Vagina (tissue), 2 donors: ENCODE data around the gene KDELR1. TPM values are rescaled to one million over a fixed set of nuclear protein-coding genes. Genes with fewer than 3 reads are reported as not detected.

ENCODE experiments used
- DNase-seq, 2 donors: peaks; one replicate each; pipeline ENCODE4 v3.0.0-alpha.2; 2017; ENCODE audit errors: extremely low spot score in 2 of 2
- H3K27ac ChIP-seq: fragments of 200-600 bp; sonication (generic); one replicate; pipeline ENCODE4 v1.5.1; 2019
- H3K27me3 ChIP-seq: fragments of 200-600 bp; sonication (generic); one replicate; pipeline ENCODE4 v1.5.1; 2019
- H3K36me3 ChIP-seq, 2 donors: fragments of 200-600 bp; sonication (generic); one replicate each; pipeline ENCODE4 v1.5.1; 2017 to 2019
- H3K4me1 ChIP-seq: fragments of 200-600 bp; sonication (generic); one replicate; pipeline ENCODE4 v1.5.1; 2019
- H3K4me3 ChIP-seq, 2 donors: fragments of 200-600 bp; sonication (generic); 1 replicate in 1 of 2; 2 replicates in 1 of 2; pipeline ENCODE4 v1.5.1; 2016 to 2019
- H3K9me3 ChIP-seq: fragments of 200-600 bp; sonication (generic); one replicate; pipeline ENCODE4 v1.5.1; 2019
- POLR2A ChIP-seq, 2 donors: fragments of 450-650 bp; IDR thresholded peaks; one replicate each; pipeline ENCODE4 v1.6.1; 2017; ENCODE audit warnings: antibody characterized with exemption in 2 of 2, mild to moderate bottlenecking in 2 of 2, moderate library complexity in 2 of 2
- POLR2AphosphoS5 ChIP-seq, 2 donors: sonication (generic); formaldehyde crosslinking; IDR thresholded peaks; one replicate each; pipeline ENCODE4 v1.9.0; 2017; ENCODE audit warnings: antibody characterized with exemption in 2 of 2, mild to moderate bottlenecking in 2 of 2, low read depth in 1 of 2; ENCODE audit not compliant: insufficient read depth in 1 of 2
- intact Hi-C: fragments of 100-400 bp; cut with DNase I; formaldehyde crosslinking; loops from one replicate; pipeline ENCODE4 v1.15.1; 2023
- total RNA-seq: library from RNA; depleted of rRNA; stranded (reverse); fragments of >200 nt; gene quantifications from one replicate; pipeline ENCODE4 v1.2.3, GENCODE V29; 2016
- TF ChIP-seq, protein P1 (sequence below), 3 experiments: fragments of 450-650 bp in 2 of 3; fragments of 200-600 bp in 1 of 3; sonication (generic) in 1 of 3; IDR thresholded peaks; one replicate each; pipeline ENCODE4 v1.5.1; 2017 to 2019; ENCODE audit warnings: antibody characterized with exemption in 3 of 3, mild to moderate bottlenecking in 2 of 3, moderate library complexity in 2 of 3

Gene KDELR1
- total RNA-seq, 1 donor from 2014 or later: 90.8 TPM

DNA sequence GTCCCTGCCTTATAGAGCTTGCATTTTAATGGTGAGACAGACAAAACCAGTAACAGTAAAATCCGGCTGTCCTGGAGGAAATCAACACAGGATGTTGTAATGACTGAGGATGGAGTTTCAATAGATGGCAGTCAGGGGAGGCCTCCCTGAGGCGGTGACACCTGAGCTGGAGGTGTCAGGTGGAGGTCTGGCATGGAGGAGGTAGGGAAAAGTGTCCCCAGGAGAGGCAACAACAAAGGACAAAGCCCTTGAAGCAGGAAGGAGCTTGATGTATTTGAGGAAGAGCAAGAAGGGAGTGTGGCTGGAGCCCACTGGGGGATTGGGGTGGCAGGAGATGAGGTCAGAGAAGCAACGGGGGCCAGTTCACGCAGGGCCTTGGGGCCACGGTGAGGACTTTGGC lies 9.9 kb upstream of the KDELR1 start:
- DNase-seq: no peak
- no peak overlapping the region for H3K27ac ChIP-seq
- peaks cover 10% of the 10 kb centered on the region for H3K27me3 ChIP-seq
- intact Hi-C loops: no loop called here
- no peak overlapping the region for H3K4me3 ChIP-seq
- H3K36me3 ChIP-seq: no peaks in the 10 kb centered on the region
- H3K4me1 ChIP-seq: peaks cover 8% of the 10 kb centered on the region
- TF ChIP-seq, protein P1, sequence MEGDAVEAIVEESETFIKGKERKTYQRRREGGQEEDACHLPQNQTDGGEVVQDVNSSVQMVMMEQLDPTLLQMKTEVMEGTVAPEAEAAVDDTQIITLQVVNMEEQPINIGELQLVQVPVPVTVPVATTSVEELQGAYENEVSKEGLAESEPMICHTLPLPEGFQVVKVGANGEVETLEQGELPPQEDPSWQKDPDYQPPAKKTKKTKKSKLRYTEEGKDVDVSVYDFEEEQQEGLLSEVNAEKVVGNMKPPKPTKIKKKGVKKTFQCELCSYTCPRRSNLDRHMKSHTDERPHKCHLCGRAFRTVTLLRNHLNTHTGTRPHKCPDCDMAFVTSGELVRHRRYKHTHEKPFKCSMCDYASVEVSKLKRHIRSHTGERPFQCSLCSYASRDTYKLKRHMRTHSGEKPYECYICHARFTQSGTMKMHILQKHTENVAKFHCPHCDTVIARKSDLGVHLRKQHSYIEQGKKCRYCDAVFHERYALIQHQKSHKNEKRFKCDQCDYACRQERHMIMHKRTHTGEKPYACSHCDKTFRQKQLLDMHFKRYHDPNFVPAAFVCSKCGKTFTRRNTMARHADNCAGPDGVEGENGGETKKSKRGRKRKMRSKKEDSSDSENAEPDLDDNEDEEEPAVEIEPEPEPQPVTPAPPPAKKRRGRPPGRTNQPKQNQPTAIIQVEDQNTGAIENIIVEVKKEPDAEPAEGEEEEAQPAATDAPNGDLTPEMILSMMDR (IDR thresholded peaks at IDR 0.05): no peak
- TF ChIP-seq POLR2A (IDR thresholded peaks at IDR 0.05) (no peak), POLR2AphosphoS5 (IDR thresholded peaks at IDR 0.05; ENCODE audit: insufficient read depth in 1 of 2, low read depth in 1 of 2) (no peak)
- no peaks in the 10 kb centered on the region for H3K9me3 ChIP-seq

DNA sequence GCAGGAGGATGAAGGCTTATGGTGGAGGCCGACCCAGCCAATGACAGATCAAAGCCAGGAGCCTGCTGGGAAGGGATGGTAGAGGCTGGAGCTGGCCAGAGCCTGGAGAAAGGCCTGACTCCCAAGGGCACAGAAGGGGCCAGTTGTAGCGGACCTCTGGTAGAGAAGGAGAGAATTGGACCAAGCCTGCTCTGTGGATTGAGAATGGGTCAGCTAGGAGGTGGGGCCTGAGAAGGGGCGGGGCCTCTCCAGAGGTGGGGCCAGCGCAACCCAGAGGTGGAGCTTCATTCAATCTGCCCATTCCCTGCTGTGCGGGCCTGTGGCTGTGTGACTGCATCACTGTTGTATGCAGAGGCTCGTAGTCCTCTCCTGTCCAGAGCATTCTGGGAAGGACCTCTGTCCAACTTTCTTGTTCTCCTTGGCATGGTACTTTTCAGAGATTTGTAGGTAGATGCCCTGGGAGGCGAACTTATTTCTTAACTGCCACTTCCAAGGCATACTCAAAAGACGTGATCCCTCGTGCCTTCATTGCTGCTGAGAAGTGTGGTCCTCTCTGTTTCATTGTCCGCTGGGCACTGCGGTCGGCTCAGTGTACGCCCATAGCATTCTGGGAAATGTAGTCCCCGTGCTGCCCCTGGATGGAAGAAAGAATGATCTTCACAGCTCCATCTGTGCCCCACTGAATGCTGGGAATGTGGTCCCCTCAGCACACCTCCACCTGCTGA lies 8.8 kb upstream of the KDELR1 start:
- Histone ChIP-seq H3K9me3 (no peaks in the 10 kb centered on the region), H3K4me1 (peaks cover 8% of the 10 kb centered on the region), H3K4me3 (no peak overlapping the region), H3K27ac (no peak overlapping the region), H3K27me3 (peaks cover 11% of the 10 kb centered on the region), H3K36me3 (no peaks in the 10 kb centered on the region)
- TF ChIP-seq POLR2AphosphoS5 (IDR thresholded peaks at IDR 0.05; ENCODE audit: insufficient read depth in 1 of 2, low read depth in 1 of 2) (no peak), POLR2A (IDR thresholded peaks at IDR 0.05) (no peak)
- TF ChIP-seq, protein P1 (IDR thresholded peaks at IDR 0.05): no peak
- intact Hi-C loops: no loop called here
- no peak for DNase-seq

DNA sequence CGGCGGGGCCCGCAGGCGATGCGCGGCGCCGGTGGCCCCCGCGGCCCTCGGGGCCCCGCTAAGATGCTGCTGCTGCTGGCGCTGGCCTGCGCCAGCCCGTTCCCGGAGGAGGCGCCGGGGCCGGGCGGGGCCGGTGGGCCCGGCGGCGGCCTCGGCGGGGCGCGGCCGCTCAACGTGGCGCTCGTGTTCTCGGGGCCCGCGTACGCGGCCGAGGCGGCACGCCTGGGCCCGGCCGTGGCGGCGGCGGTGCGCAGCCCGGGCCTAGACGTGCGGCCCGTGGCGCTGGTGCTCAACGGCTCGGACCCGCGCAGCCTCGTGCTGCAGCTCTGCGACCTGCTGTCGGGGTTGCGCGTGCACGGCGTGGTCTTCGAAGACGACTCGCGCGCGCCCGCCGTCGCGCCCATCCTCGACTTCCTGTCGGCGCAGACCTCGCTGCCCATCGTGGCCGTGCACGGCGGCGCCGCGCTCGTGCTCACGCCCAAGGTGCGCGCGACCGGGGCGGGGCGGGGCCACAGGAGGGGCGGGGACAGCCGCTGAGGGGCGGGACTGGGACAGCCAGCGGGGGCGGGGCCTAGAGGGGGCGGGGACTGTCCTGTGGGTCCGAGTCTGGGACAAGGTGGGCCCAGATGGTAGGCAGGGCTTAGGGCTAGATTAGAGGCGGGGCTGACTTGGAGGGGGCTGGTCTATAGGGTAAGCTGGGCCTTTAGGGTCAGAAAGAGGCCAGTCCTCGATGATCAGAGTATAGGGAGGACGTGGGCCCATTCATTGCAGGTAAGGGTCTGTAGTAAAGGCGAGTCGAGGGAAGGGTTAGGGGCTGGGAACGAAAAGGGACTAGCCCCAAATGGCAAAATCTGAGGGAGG lies 7.3 kb upstream of the KDELR1 start:
- TF ChIP-seq, protein P1 (IDR thresholded peaks at IDR 0.05): no peak
- TF ChIP-seq POLR2AphosphoS5 (IDR thresholded peaks at IDR 0.05; ENCODE audit: insufficient read depth in 1 of 2, low read depth in 1 of 2): no peak
- TF ChIP-seq POLR2A (IDR thresholded peaks at IDR 0.05): no peak
- Histone ChIP-seq H3K27me3 (peaks cover 17% of the 10 kb centered on the region), H3K4me1 (peaks cover 22% of the 10 kb centered on the region), H3K36me3 (no peaks in the 10 kb centered on the region), H3K9me3 (no peaks in the 10 kb centered on the region), H3K27ac (no peak overlapping the region), H3K4me3 (peak overlapping the region; percentile 33 to 48)
- DNase-seq: no peak
- intact Hi-C loops: no loop called here

DNA sequence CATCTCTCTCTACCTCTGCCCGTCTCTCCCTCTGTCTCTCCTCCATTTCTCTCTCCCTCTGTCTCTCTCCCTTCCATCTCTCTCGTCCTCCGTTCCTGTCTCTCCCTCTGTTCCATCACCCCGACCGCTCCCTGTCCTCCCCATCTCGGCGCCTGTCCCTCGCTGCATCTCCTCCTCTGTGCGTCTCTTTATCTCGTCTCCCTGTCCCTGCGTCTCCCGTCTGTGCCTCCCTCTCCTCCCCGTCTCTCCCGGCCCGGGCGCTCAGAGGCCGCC lies 6.7 kb upstream of the KDELR1 start:
- no peaks in the 10 kb centered on the region for H3K36me3 ChIP-seq
- H3K27ac ChIP-seq: no peak overlapping the region
- TF ChIP-seq, protein P1 (IDR thresholded peaks at IDR 0.05): no peak
- TF ChIP-seq POLR2AphosphoS5 (IDR thresholded peaks at IDR 0.05; ENCODE audit: insufficient read depth in 1 of 2, low read depth in 1 of 2) (no peak), POLR2A (IDR thresholded peaks at IDR 0.05) (no peak)
- peaks cover 26% of the 10 kb centered on the region for H3K4me1 ChIP-seq
- peak overlapping the region; percentile 33 to 48 for H3K4me3 ChIP-seq
- DNase-seq: no peak
- no peaks in the 10 kb centered on the region for H3K9me3 ChIP-seq
- intact Hi-C loops: no loop called here
- H3K27me3 ChIP-seq: peaks cover 17% of the 10 kb centered on the region
